ENCODE measurements around the gene SLC12A1.

GRCh38 chr15:48331796-48332641 lies 125.9 kb downstream of the SLC12A1 start:
- TF ChIP-seq POLR2A (IDR thresholded peaks at IDR 0.05) (no peak), CTCF (IDR thresholded peaks at IDR 0.05 in 4 of 5, conservative IDR thresholded peaks at IDR 0.05 in 1 of 5) (no peak)
